ENCODE data around the gene GPR171. TPM values are rescaled to one million over a fixed set of nuclear protein-coding genes. Genes with fewer than 3 reads are reported as not detected.

The GPR171 gene
- total and polyA plus RNA-seq, 4 donors: 0.87 to 2.7 (median 1.7) TPM

DNA sequence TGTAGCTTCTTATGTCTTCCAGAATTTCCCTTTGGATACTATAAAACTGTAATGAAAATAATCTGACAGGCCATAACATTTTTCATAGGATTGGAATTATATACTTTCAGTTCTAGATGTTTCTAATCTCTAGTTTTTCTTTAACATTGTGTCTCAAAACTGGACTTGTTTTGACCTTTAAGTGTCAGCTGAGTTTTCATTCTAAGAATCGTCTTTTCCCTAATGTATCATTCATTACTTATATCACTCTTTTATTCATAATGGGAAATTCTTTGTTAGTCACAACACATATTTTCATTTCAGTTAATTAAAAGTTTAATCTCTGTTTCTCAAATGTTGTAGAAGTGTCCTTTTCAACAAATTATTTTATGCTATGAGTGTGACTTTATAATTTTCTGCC lies 11.9 kb downstream of the GPR171 start:
- H3K9me3 ChIP-seq (ENCODE audit: control insufficient read depth in 4 of 4, insufficient read depth in 3 of 4, low read length in 3 of 4): no peaks in the 10 kb centered on the region
- H3K27me3 ChIP-seq (ENCODE audit: control insufficient read depth in 3 of 3, insufficient read depth in 3 of 3, low read length in 2 of 3): no peaks in the 10 kb centered on the region
- no peak overlapping the region for H3K4me3 ChIP-seq
- 86 to 90% methylated on average over 1 of the region's 1 CpG for WGBS, 2 donors
- TF ChIP-seq, protein P1, sequence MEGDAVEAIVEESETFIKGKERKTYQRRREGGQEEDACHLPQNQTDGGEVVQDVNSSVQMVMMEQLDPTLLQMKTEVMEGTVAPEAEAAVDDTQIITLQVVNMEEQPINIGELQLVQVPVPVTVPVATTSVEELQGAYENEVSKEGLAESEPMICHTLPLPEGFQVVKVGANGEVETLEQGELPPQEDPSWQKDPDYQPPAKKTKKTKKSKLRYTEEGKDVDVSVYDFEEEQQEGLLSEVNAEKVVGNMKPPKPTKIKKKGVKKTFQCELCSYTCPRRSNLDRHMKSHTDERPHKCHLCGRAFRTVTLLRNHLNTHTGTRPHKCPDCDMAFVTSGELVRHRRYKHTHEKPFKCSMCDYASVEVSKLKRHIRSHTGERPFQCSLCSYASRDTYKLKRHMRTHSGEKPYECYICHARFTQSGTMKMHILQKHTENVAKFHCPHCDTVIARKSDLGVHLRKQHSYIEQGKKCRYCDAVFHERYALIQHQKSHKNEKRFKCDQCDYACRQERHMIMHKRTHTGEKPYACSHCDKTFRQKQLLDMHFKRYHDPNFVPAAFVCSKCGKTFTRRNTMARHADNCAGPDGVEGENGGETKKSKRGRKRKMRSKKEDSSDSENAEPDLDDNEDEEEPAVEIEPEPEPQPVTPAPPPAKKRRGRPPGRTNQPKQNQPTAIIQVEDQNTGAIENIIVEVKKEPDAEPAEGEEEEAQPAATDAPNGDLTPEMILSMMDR (IDR thresholded peaks at IDR 0.05; ENCODE audit: control extremely low read depth, extremely low read depth): no peak
- H3K36me3 ChIP-seq (ENCODE audit: control insufficient read depth in 4 of 4, insufficient read depth in 4 of 4, low read length in 4 of 4): no peaks in the 10 kb centered on the region
- H3K9ac ChIP-seq (ENCODE audit: insufficient read depth in 1 of 2, low read length in 2 of 2): no peak overlapping the region
- no peaks in the 10 kb centered on the region for H3K4me1 ChIP-seq (ENCODE audit: control insufficient read depth in 5 of 5, insufficient read depth in 5 of 5, low read length in 5 of 5)
- no peak overlapping the region for H3K27ac ChIP-seq (ENCODE audit: low read depth in 1 of 2, low read length in 1 of 2)
- DNase-seq: no peak
- ATAC-seq (ENCODE audit: insufficient read depth, low FRiP score): no peak

DNA sequence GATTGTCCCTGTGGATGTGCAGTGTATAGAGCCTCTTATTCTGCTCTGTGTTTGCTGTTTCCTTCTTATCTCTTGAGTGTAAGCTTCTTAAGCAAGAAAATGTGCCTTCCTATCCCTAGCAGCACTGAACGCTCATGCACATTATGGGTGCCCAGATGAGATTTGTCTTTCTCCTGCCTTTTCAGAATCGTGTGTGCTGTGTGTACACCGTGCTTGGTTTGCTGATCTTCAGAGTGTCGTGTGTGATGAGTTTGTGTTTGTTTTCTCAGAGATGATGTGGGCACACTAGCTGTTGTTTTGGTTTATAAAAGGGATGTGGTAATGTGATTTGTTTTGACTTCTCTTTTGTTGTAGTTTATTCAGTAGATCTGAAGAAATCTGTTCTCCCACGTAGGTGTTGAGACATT lies 19.7 kb downstream of the GPR171 start:
- peaks cover 0 to 2% (median 0%) of the 10 kb centered on the region in 5 donors for H3K4me1 ChIP-seq (ENCODE audit: control insufficient read depth in 5 of 5, insufficient read depth in 5 of 5, low read length in 5 of 5)
- no peak overlapping the region for H3K27ac ChIP-seq (ENCODE audit: low read depth in 1 of 2, low read length in 1 of 2)
- H3K9ac ChIP-seq (ENCODE audit: insufficient read depth in 1 of 2, low read length in 2 of 2): peak overlapping the region in 1 of 2 donors; percentile 17
- no peak overlapping the region for H3K4me3 ChIP-seq
- WGBS, 2 donors: 50 to 67% methylated on average over 5 of the region's 5 CpGs
- DNase-seq: peak in 1 of 3 donors; percentile 9
- TF ChIP-seq, protein P1 (IDR thresholded peaks at IDR 0.05; ENCODE audit: control extremely low read depth, extremely low read depth): no peak
- no peak for ATAC-seq (ENCODE audit: insufficient read depth, low FRiP score)
- no peaks in the 10 kb centered on the region for H3K27me3 ChIP-seq (ENCODE audit: control insufficient read depth in 3 of 3, insufficient read depth in 3 of 3, low read length in 2 of 3)
- no peaks in the 10 kb centered on the region for H3K36me3 ChIP-seq (ENCODE audit: control insufficient read depth in 4 of 4, insufficient read depth in 4 of 4, low read length in 4 of 4)
- H3K9me3 ChIP-seq (ENCODE audit: control insufficient read depth in 4 of 4, insufficient read depth in 3 of 4, low read length in 3 of 4): no peaks in the 10 kb centered on the region

DNA sequence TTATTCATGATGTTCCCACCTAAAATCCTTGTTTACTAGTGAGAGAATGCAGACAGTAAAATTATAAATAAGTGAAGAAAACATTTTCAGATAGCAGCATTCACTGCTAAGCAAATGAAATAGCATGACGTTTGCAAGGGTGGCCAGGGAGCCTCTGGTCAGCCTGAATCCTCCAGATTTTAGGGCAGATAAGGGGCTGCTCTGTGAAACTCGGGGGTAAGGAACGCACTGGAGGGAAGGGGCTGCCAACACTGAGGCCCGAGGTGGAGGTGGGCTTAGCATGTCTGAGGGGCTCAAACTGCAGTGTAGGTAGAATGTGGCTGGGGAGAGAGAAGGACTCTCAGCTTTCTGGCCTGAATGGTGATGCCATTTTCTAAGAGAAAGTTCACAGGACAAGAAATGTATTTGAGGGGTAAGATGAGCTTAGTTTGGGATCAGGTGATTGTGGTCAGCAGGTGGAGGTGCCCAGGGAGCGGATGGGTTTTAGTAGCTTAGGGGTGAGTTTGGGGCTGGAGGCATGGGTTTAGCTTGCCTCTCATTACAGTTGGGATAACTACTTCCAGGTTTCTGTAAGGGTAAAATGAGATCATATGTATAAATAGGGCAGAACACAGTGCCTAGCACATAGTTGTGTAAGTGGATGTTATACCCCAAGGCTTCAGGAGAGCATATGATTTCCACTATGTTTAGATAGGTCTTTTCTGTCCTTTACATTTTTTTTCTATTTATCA lies 20.5 kb downstream of the GPR171 start:
- Histone ChIP-seq H3K4me1 (ENCODE audit: control insufficient read depth in 5 of 5, insufficient read depth in 5 of 5, low read length in 5 of 5) (peaks cover 0 to 2% (median 0%) of the 10 kb centered on the region in 5 donors), H3K9me3 (ENCODE audit: control insufficient read depth in 4 of 4, insufficient read depth in 3 of 4, low read length in 3 of 4) (no peaks in the 10 kb centered on the region), H3K9ac (ENCODE audit: insufficient read depth in 1 of 2, low read length in 2 of 2) (no peak overlapping the region), H3K27me3 (ENCODE audit: control insufficient read depth in 3 of 3, insufficient read depth in 3 of 3, low read length in 2 of 3) (no peaks in the 10 kb centered on the region), H3K36me3 (ENCODE audit: control insufficient read depth in 4 of 4, insufficient read depth in 4 of 4, low read length in 4 of 4) (no peaks in the 10 kb centered on the region), H3K27ac (ENCODE audit: low read depth in 1 of 2, low read length in 1 of 2) (no peak overlapping the region), H3K4me3 (no peak overlapping the region)
- ATAC-seq (ENCODE audit: insufficient read depth, low FRiP score) (no peak), DNase-seq (no peak)
- TF ChIP-seq, protein P1 (IDR thresholded peaks at IDR 0.05; ENCODE audit: control extremely low read depth, extremely low read depth): no peak
- 72 to 81% methylated on average over 5 of the region's 5 CpGs for WGBS, 2 donors
